SK-N-SH (cell line): Measurements from ENCODE around the gene TBL1X. TPM values are rescaled to one million over a fixed set of nuclear protein-coding genes. Genes with fewer than 3 reads are reported as not detected.

Experiments
- CTCF ChIA-PET: fragments of 300-600, 350-600 bp; formaldehyde crosslinking; extraction: SDS; loops from one replicate; lab custom pipeline; 2021; lab: Yijun Ruan, JAX
- POLR2A ChIA-PET: fragments of 350-600 bp; sonication (Branson Sonifier 250); formaldehyde crosslinking; extraction: SDS; loops from one replicate; lab custom pipeline; 2020; ENCODE audit warnings: antibody characterized with exemption, inconsistent platforms; lab: Yijun Ruan, JAX
- DNase-seq: peaks from one replicate; pipeline ENCODE4 v3.0.0; 2012
- H2AFZ ChIP-seq: fragments of 200-600 bp; sonication (generic); 2 replicates; pipeline ENCODE4 v1.8.1; 2016; ENCODE audit warnings: antibody characterized with exemption, mild to moderate bottlenecking, low read depth
- H3F3A ChIP-seq: fragments of 200-600 bp; sonication (generic); replicated peaks from 2 replicates; pipeline ENCODE3; 2016; ENCODE audit warnings: antibody characterized with exemption, mild to moderate bottlenecking; ENCODE audit not compliant: insufficient read depth
- H3K27ac ChIP-seq, 2 experiments: fragments of 200-500 bp in 1 of 2; fragments of 200-600 bp in 1 of 2; sonication (Bioruptor generic) in 1 of 2; sonication (generic), shearing (Covaris generic) in 1 of 2; 2 replicates each; pipeline versions ENCODE4 v1.5.1 to v1.6.1; 2014 to 2016; ENCODE audit warnings: low read depth in 2 of 2, inconsistent platforms in 1 of 2, low read length in 1 of 2, mild to moderate bottlenecking in 1 of 2, mixed read lengths in 1 of 2
- H3K27me3 ChIP-seq: fragments of 200-600 bp; sonication (generic), shearing (Covaris generic); 2 replicates; pipeline ENCODE4 v1.6.1; 2016; ENCODE audit warnings: mixed run types; ENCODE audit not compliant: insufficient read depth
- H3K36me3 ChIP-seq, 2 experiments: fragments of 200-500 bp in 1 of 2; fragments of 200-600 bp in 1 of 2; sonication (Bioruptor generic) in 1 of 2; sonication (generic) in 1 of 2; replicated peaks in 1 of 2; 2 replicates each; pipeline versions ENCODE3 to v1.5.1; 2014 to 2016; ENCODE audit warnings: low read length in 1 of 2, mild to moderate bottlenecking in 1 of 2; ENCODE audit not compliant: insufficient read depth in 2 of 2, control insufficient read depth in 1 of 2
- H3K4me1 ChIP-seq, 2 experiments: fragments of 200-500 bp in 1 of 2; fragments of 200-600 bp in 1 of 2; sonication (Bioruptor generic) in 1 of 2; sonication (generic), shearing (Covaris generic) in 1 of 2; 2 replicates each; pipeline versions ENCODE4 v1.5.1 to v1.6.1; 2014 to 2016; ENCODE audit warnings: low read depth in 1 of 2, low read length in 1 of 2, mixed run types in 1 of 2; ENCODE audit not compliant: insufficient read depth in 2 of 2, control insufficient read depth in 1 of 2
- H3K4me2 ChIP-seq: fragments of 200-600 bp; sonication (generic), shearing (Covaris generic); 2 replicates; pipeline ENCODE4 v1.6.1; 2017; ENCODE audit warnings: mixed run types
- H3K4me3 ChIP-seq, 2 experiments: fragments of 200-500 bp in 1 of 2; fragments of 200-600 bp in 1 of 2; sonication (Bioruptor generic) in 1 of 2; sonication (generic), shearing (Covaris generic) in 1 of 2; 2 replicates each; pipeline versions ENCODE4 v1.5.1 to v1.8.1; 2014 to 2016; ENCODE audit warnings: low read depth in 2 of 2, inconsistent platforms in 1 of 2, low read length in 1 of 2, mild to moderate bottlenecking in 1 of 2, mixed read lengths in 1 of 2, moderate library complexity in 1 of 2
- H3K79me2 ChIP-seq: fragments of 200-600 bp; sonication (generic); 2 replicates; pipeline ENCODE4 v1.8.1; 2017; ENCODE audit warnings: mild to moderate bottlenecking; ENCODE audit not compliant: insufficient read depth
- H3K9ac ChIP-seq: fragments of 200-600 bp; sonication (generic); 2 replicates; pipeline ENCODE4 v1.6.1; 2017; ENCODE audit warnings: mixed run types
- H3K9me2 ChIP-seq: fragments of 200-600 bp; sonication (generic); 2 replicates; pipeline ENCODE4 v1.6.1; 2017; ENCODE audit warnings: mixed run types
- H3K9me3 ChIP-seq: fragments of 200-600 bp; sonication (generic); 2 replicates; pipeline ENCODE4 v1.6.1; 2017; ENCODE audit warnings: mixed run types, mild to moderate bottlenecking, moderate library complexity
- H4K20me1 ChIP-seq: fragments of 200-600 bp; sonication (generic); 2 replicates; pipeline ENCODE4 v1.6.1; 2017; ENCODE audit warnings: mild to moderate bottlenecking, mixed run types; ENCODE audit not compliant: insufficient read depth
- CHD2 ChIP-seq: fragments of 150-350 bp; IDR thresholded peaks from 2 replicates; pipeline ENCODE4 v1.6.1; 2018; ENCODE audit warnings: low read length; ENCODE audit not compliant: partially characterized antibody
- CTCF ChIP-seq: fragments of 200-600 bp; sonication (generic); IDR thresholded peaks from 2 replicates; pipeline ENCODE4 v1.6.1; 2017; ENCODE audit warnings: antibody characterized with exemption, mild to moderate bottlenecking, moderate library complexity
- FOSL2 ChIP-seq: IDR thresholded peaks from 2 replicates; pipeline ENCODE4 v1.4.0; 2012; ENCODE audit warnings: low read depth, mild to moderate bottlenecking, moderate library complexity, borderline replicate concordance
- FOXJ3 ChIP-seq: sonication (generic); formaldehyde crosslinking; IDR thresholded peaks from 2 replicates; pipeline ENCODE4 v1.5.1; 2020; ENCODE audit warnings: mild to moderate bottlenecking, missing genetic modification reagents
- FOXM1 ChIP-seq: IDR thresholded peaks from 2 replicates; pipeline ENCODE4 v1.4.0; 2012; ENCODE audit warnings: low read depth, mild to moderate bottlenecking
- GATA2 ChIP-seq: sonication (generic); formaldehyde crosslinking; IDR thresholded peaks from 2 replicates; pipeline ENCODE4 v1.5.0; 2020; ENCODE audit warnings: mild to moderate bottlenecking, missing genetic modification reagents
- IRF3 ChIP-seq: fragments of 150-350 bp; IDR thresholded peaks from 2 replicates; pipeline ENCODE4 v1.6.1; 2016; ENCODE audit warnings: mild to moderate bottlenecking, low read depth, low read length
- NRF1 ChIP-seq: IDR thresholded peaks from 2 replicates; pipeline ENCODE4 v1.6.1; 2012; ENCODE audit warnings: low read depth, mild to moderate bottlenecking, low read length
- RAD21 ChIP-seq: IDR thresholded peaks from 2 replicates; pipeline ENCODE4 v1.6.1; 2012; ENCODE audit warnings: mild to moderate bottlenecking, low read length
- RCOR1 ChIP-seq: fragments of 150-350 bp; IDR thresholded peaks from 2 replicates; pipeline ENCODE4 v1.6.1; 2017; ENCODE audit warnings: antibody characterized with exemption, low read length
- RXRA ChIP-seq: IDR thresholded peaks from 2 replicates; pipeline ENCODE4 v1.4.0; 2012; ENCODE audit warnings: low read depth, mild to moderate bottlenecking, borderline replicate concordance
- SMC3 ChIP-seq: IDR thresholded peaks from 2 replicates; pipeline ENCODE4 v1.6.1; 2012; ENCODE audit warnings: low read depth, low read length, improper control_type of control experiment
- TAF1 ChIP-seq: IDR thresholded peaks from 2 replicates; pipeline ENCODE4 v1.6.1; 2012; ENCODE audit warnings: low read depth, mild to moderate bottlenecking, low read length, moderate library complexity, borderline replicate concordance
- TEAD4 ChIP-seq: IDR thresholded peaks from 2 replicates; pipeline ENCODE4 v1.4.0; 2012; ENCODE audit warnings: mild to moderate bottlenecking, borderline replicate concordance; ENCODE audit not compliant: insufficient read depth
- ZBTB33 ChIP-seq: IDR thresholded peaks from 2 replicates; pipeline ENCODE4 v1.4.0; 2012; ENCODE audit warnings: low read depth, borderline replicate concordance
- WGBS: methylation state at CpG from one replicate; pipeline ENCODE4 v1.1.6; 2017; ENCODE audit warnings: low lambda C conversion rate; 5-methylcytosine and 5-hydroxymethylcytosine counted together
- polyA plus RNA-seq, 3 experiments: library from polyadenylated mRNA; depleted of rRNA; stranded (reverse); fragments of >200 nt; gene quantifications; 2 replicates each; pipeline ENCODE4 v1.2.3, GENCODE V29; 2012
- TF ChIP-seq, protein P1 (sequence below): IDR thresholded peaks from 2 replicates; pipeline ENCODE4; 2012
- TF ChIP-seq, protein P2 (sequence below): IDR thresholded peaks from 2 replicates; pipeline ENCODE4 v1.6.1; 2012; ENCODE audit warnings: mild to moderate bottlenecking, low read depth, low read length, moderate library complexity

Gene TBL1X
- polyA plus RNA-seq, 1 of the 3 experiments (the other 2 are of a cell fraction), result 10.6 TPM

- DNase-seq, result no peak
- POLR2A ChIA-PET, result no interaction called here
- no peaks in the 10 kb centered on the region for H3K36me3 ChIP-seq
- TF ChIP-seq, protein P1, sequence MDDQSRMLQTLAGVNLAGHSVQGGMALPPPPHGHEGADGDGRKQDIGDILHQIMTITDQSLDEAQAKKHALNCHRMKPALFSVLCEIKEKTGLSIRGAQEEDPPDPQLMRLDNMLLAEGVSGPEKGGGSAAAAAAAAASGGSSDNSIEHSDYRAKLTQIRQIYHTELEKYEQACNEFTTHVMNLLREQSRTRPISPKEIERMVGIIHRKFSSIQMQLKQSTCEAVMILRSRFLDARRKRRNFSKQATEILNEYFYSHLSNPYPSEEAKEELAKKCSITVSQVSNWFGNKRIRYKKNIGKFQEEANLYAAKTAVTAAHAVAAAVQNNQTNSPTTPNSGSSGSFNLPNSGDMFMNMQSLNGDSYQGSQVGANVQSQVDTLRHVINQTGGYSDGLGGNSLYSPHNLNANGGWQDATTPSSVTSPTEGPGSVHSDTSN, result peak; percentile 30; the same call in 1 of the 2 replicates
- TF ChIP-seq RAD21, result no peak
- no peak overlapping the region for H3K4me3 ChIP-seq
- H4K20me1 ChIP-seq, result no peaks in the 10 kb centered on the region
- H3K27ac ChIP-seq, result no peak overlapping the region
- no peak overlapping the region for H3K9ac ChIP-seq
- H3K27me3 ChIP-seq, result no peaks in the 10 kb centered on the region; the same call in 1 of the 2 replicates
- no peaks in the 10 kb centered on the region for H3K9me2 ChIP-seq
- no peaks in the 10 kb centered on the region for H3K9me3 ChIP-seq
- CTCF ChIA-PET, result no interaction called here
- WGBS, result 25% methylated on average over 5 of the region's 5 CpGs
- no peaks in the 10 kb centered on the region for H3F3A ChIP-seq
- no peak overlapping the region for H3K4me2 ChIP-seq
- H3K79me2 ChIP-seq, result no peaks in the 10 kb centered on the region; the same call in none of the 2 replicates
- peaks cover 0 to 2% of the 10 kb centered on the region in 2 experiments; a peak in 1 of 4 replicates for H3K4me1 ChIP-seq
- H2AFZ ChIP-seq, result no peak overlapping the region
These were observed 130.3 kb downstream of the TBL1X start for GRCh38 chrX:9595174-9595573.

DNA sequence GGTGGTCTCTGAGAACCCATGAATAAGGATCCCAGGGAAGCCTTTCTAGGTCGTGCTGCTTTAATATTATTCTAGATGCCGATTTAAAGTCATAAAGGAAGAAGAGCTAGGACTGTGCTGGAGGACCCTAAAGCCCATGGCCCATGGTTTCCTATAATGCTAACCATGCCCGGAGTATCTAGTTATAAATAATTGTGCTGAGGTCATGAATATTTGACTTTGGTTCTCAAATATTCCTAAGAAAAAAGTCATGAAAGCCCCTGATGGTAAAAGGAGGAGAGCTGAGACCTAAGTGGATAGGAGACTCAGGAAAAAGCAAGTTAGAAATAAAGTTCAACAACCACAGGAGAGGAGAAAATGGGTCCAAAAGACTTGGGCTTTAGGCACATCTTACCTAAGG lies 132.0 kb downstream of the TBL1X start:
- 57% methylated on average over 3 of the region's 3 CpGs for WGBS
- Histone ChIP-seq H3K4me3 (no peak overlapping the region), H3K4me2 (no peak overlapping the region), H3K9me3 (no peaks in the 10 kb centered on the region), H3K9ac (no peak overlapping the region), H3K9me2 (no peaks in the 10 kb centered on the region), H3F3A (no peaks in the 10 kb centered on the region), H3K36me3 (no peaks in the 10 kb centered on the region), H4K20me1 (no peaks in the 10 kb centered on the region), H3K27me3 (no peaks in the 10 kb centered on the region; the same call in 1 of the 2 replicates), H3K4me1 (peaks cover 0 to 2% of the 10 kb centered on the region in 2 experiments; a peak in 1 of 4 replicates), H3K27ac (no peak overlapping the region), H3K79me2 (no peaks in the 10 kb centered on the region; the same call in none of the 2 replicates), H2AFZ (no peak overlapping the region)
- POLR2A ChIA-PET, result no interaction called here
- DNase-seq, result no peak
- CTCF ChIA-PET, result no interaction called here
- no peak for TF ChIP-seq SMC3
- TF ChIP-seq FOXM1, result no peak
- TF ChIP-seq FOXJ3 (CRISPR knock-in tag), result no peak
- TF ChIP-seq CHD2, result no peak
- no peak for TF ChIP-seq GATA2 (CRISPR knock-in tag)
- no peak for TF ChIP-seq FOSL2
- no peak for TF ChIP-seq TEAD4
- TF ChIP-seq, protein P2, sequence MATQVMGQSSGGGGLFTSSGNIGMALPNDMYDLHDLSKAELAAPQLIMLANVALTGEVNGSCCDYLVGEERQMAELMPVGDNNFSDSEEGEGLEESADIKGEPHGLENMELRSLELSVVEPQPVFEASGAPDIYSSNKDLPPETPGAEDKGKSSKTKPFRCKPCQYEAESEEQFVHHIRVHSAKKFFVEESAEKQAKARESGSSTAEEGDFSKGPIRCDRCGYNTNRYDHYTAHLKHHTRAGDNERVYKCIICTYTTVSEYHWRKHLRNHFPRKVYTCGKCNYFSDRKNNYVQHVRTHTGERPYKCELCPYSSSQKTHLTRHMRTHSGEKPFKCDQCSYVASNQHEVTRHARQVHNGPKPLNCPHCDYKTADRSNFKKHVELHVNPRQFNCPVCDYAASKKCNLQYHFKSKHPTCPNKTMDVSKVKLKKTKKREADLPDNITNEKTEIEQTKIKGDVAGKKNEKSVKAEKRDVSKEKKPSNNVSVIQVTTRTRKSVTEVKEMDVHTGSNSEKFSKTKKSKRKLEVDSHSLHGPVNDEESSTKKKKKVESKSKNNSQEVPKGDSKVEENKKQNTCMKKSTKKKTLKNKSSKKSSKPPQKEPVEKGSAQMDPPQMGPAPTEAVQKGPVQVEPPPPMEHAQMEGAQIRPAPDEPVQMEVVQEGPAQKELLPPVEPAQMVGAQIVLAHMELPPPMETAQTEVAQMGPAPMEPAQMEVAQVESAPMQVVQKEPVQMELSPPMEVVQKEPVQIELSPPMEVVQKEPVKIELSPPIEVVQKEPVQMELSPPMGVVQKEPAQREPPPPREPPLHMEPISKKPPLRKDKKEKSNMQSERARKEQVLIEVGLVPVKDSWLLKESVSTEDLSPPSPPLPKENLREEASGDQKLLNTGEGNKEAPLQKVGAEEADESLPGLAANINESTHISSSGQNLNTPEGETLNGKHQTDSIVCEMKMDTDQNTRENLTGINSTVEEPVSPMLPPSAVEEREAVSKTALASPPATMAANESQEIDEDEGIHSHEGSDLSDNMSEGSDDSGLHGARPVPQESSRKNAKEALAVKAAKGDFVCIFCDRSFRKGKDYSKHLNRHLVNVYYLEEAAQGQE, result no peak
- no peak for TF ChIP-seq TAF1
- TF ChIP-seq RCOR1, result no peak
- TF ChIP-seq IRF3, result no peak
- TF ChIP-seq ZBTB33, result no peak
- TF ChIP-seq RXRA, result no peak
- TF ChIP-seq NRF1, result no peak
- no peak for TF ChIP-seq CTCF
